Nephron progenitor cell (in vitro differentiated cells): ENCODE data around the gene SYTL3.
"Not testable (repeated sequence)": the region's sequence is repeated elsewhere in the genome, so short reads cannot be mapped to it uniquely, and the experiment has no call there.

Experiments
- DNase-seq: peaks from one replicate; pipeline ENCODE4 v3.0.0; 2021
- H3K27ac Mint-ChIP-seq: 2 replicates; pipeline ENCODE4 v1.8.0; 2021; ENCODE audit warnings: mild to moderate bottlenecking, moderate library complexity, mixed read lengths
- H3K27me3 Mint-ChIP-seq: 2 replicates; pipeline ENCODE4 v1.8.0; 2021; ENCODE audit warnings: mild to moderate bottlenecking, low read depth, mixed read lengths; ENCODE audit not compliant: poor library complexity
- H3K36me3 Mint-ChIP-seq: 2 replicates; pipeline ENCODE4 v1.8.0; 2021; ENCODE audit warnings: low read depth, mixed read lengths
- H3K4me1 Mint-ChIP-seq: 2 replicates; pipeline ENCODE4 v1.8.0; 2021; ENCODE audit warnings: mixed read lengths
- H3K4me3 Mint-ChIP-seq: 2 replicates; pipeline ENCODE4 v1.8.0; 2021; ENCODE audit warnings: mild to moderate bottlenecking, moderate library complexity, mixed read lengths
- H3K9me3 Mint-ChIP-seq: 2 replicates; pipeline ENCODE4 v1.8.0; 2021; ENCODE audit warnings: mild to moderate bottlenecking, moderate library complexity, mixed read lengths
- CTCF ChIP-seq: fragments of 200-600 bp; sonication (generic); IDR thresholded peaks from 2 replicates; pipeline ENCODE4 v1.5.0; 2021; ENCODE audit warnings: antibody characterized with exemption

SYTL3 gene

GRCh38 chr6:158674342-158675131 is 24.7 kb downstream of the SYTL3 start:
- TF ChIP-seq CTCF: no peak
- Mint-ChIP-seq H3K4me3 (no peak overlapping the region), H3K27ac (no peak overlapping the region), H3K27me3 (peaks cover 9% of the 10 kb centered on the region), H3K36me3 (no peaks in the 10 kb centered on the region), H3K4me1 (peaks cover 2% of the 10 kb centered on the region), H3K9me3 (peaks cover 5% of the 10 kb centered on the region)
- DNase-seq: no peak

DNA sequence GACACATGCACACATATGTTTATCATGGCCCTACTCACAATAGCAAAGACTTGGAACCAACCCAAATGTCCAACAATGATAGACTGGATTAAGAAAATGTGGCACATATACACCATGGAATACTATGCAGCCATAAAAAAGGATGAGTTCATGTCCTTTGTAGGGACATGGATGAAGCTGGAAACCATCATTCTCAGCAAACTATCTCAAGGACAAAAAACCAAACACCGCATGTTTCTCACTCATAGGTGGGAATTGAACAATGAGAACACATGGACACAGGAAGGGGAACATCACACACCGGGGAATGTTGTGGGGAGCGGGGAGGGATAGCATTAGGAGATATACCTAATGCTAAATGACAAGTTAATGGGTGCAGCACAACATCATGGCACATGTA is 27.2 kb downstream of the SYTL3 start:
- H3K27me3 Mint-ChIP-seq, H3K9me3 Mint-ChIP-seq, H3K27ac Mint-ChIP-seq, DNase-seq, H3K36me3 Mint-ChIP-seq, H3K4me3 Mint-ChIP-seq, H3K4me1 Mint-ChIP-seq: not testable (repeated sequence)

DNA sequence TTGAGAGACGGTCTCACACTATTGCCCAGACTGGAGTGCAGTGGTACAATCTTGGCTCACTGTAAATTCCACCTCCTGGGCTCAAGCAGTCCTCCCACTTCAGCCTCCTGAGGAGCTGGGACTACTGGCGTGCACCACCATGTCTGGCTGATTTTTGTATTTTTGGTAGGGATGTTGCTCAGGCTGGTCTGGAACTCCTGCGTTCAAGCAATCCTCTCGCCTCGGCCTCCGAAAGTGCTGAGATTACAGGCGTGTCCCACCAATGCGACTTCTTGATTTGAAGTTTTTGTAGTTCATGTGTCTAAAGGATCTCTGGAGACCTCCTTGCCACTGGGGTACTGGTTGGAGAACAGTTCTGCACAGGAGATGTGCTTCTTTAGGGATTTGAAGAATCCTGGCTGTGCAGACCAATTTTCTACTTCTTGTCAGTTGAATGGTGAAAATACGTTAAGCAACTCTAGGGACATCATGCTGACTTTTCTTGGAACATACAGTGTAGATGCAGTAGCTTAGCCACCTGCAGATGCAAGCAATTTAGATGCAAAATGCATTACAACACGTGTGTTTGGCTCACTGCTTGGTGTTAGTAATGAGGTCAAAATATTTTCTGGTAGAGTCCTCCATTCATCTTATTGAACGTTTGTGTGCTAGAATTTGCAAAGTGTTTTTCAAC is 28.2 kb downstream of the SYTL3 start:
- H3K27ac Mint-ChIP-seq: peak overlapping the region; percentile 59
- no peak overlapping the region for H3K4me3 Mint-ChIP-seq
- H3K9me3 Mint-ChIP-seq: peaks cover 5% of the 10 kb centered on the region
- H3K27me3 Mint-ChIP-seq: peaks cover 6% of the 10 kb centered on the region
- no peak for DNase-seq
- no peaks in the 10 kb centered on the region for H3K4me1 Mint-ChIP-seq
- no peak for TF ChIP-seq CTCF
- no peaks in the 10 kb centered on the region for H3K36me3 Mint-ChIP-seq

- Mint-ChIP-seq H3K9me3 (peaks cover 5% of the 10 kb centered on the region), H3K4me1 (peaks cover 6% of the 10 kb centered on the region), H3K36me3 (no peaks in the 10 kb centered on the region), H3K27ac (no peak overlapping the region), H3K4me3 (no peak overlapping the region), H3K27me3 (peaks cover 16% of the 10 kb centered on the region)
- TF ChIP-seq CTCF: no peak
- DNase-seq: no peak
Observed at GRCh38 chr6:158680015-158680414, 30.2 kb downstream of the SYTL3 start.

DNA sequence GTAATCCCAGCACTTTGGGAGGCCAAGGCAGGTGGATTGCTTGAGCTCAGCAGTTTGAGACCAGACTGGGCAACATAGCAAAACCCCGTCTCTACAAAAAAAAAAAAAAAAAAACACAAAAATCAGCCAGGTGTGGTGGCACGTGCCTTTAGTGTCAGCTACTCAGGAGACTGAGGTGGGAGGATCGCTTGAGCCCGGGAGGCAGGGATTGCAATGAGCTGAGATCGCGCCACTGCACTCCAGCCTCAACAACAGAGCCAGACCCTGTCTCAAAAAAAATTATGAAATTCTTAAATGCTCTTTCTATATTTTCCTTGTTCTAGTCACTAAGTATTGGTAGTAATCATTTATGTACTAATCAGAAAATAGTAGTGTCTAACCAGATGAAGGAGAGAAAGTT is 30.6 kb downstream of the SYTL3 start:
- no peak for TF ChIP-seq CTCF
- Mint-ChIP-seq H3K36me3 (no peaks in the 10 kb centered on the region), H3K9me3 (peaks cover 5% of the 10 kb centered on the region), H3K4me1 (peaks cover 6% of the 10 kb centered on the region), H3K27ac (no peak overlapping the region), H3K4me3 (no peak overlapping the region), H3K27me3 (peaks cover 18% of the 10 kb centered on the region)
- DNase-seq: no peak

- no peak for TF ChIP-seq CTCF
- Mint-ChIP-seq H3K27ac (no peak overlapping the region), H3K9me3 (no peaks in the 10 kb centered on the region), H3K27me3 (peaks cover 35% of the 10 kb centered on the region), H3K4me1 (peaks cover 6% of the 10 kb centered on the region), H3K36me3 (no peaks in the 10 kb centered on the region), H3K4me3 (no peak overlapping the region)
- no peak for DNase-seq
Observed at GRCh38 chr6:158684311-158684710, 34.5 kb downstream of the SYTL3 start.
